ENCODE measurements around the gene DHX57. TPM values are rescaled to one million over a fixed set of nuclear protein-coding genes. Genes with fewer than 3 reads are reported as not detected.

The DHX57 gene
- total RNA-seq, 1 donor from 2014 or later: 18.6 TPM

- Histone ChIP-seq H3K27ac (ENCODE audit: low read depth, low read length) (no peak overlapping the region), H4K20me1 (ENCODE audit: insufficient read depth, low read length) (peaks cover 65% of the 10 kb centered on the region), H2AFZ (ENCODE audit: low read depth, low read length) (no peak overlapping the region), H3K9me3 (ENCODE audit: insufficient read depth, low read depth, low read length) (no peaks in the 10 kb centered on the region), H3K4me2 (ENCODE audit: low read length) (peak overlapping the region; percentile 89), H3K4me3 (ENCODE audit: insufficient read depth, low read depth, low read length) (peak overlapping the region; percentile 99), H3K36me3 (ENCODE audit: insufficient read depth, low read length) (peaks cover 53% of the 10 kb centered on the region), H3K27me3 (ENCODE audit: insufficient read depth, low read length) (no peaks in the 10 kb centered on the region), H3K79me2 (ENCODE audit: insufficient read depth, low read length) (peaks cover 70% of the 10 kb centered on the region), H3K4me1 (ENCODE audit: insufficient read depth, low read length) (peaks cover 16% of the 10 kb centered on the region), H3K9ac (ENCODE audit: low read length) (peak overlapping the region; percentile 98)
- Mint-ChIP-seq H3K4me3 (ENCODE audit: unreplicated experiment) (peak overlapping the region; percentile 100), H3K9me3 (ENCODE audit: unreplicated experiment) (no peaks in the 10 kb centered on the region), H3K4me1 (ENCODE audit: low read depth, unreplicated experiment) (peaks cover 35% of the 10 kb centered on the region), H3K36me3 (ENCODE audit: low read depth, unreplicated experiment) (peaks cover 21% of the 10 kb centered on the region), H3K27me3 (ENCODE audit: low read depth, unreplicated experiment) (no peaks in the 10 kb centered on the region), H3K27ac (ENCODE audit: unreplicated experiment) (peak overlapping the region; percentile 42)
- TF ChIP-seq CTCF (IDR thresholded peaks at IDR 0.05; ENCODE audit: insufficient read depth, low read depth, low read length): no peak
- DNase-seq (ENCODE audit: low read depth): no peak
- FAIRE-seq: no peak
Observed at GRCh38 chr2:38748943-38749804, 126.6 kb downstream of the DHX57 start.

- H3K4me1 ChIP-seq (ENCODE audit: insufficient read depth, low read length): peaks cover 16% of the 10 kb centered on the region
- Mint-ChIP-seq H3K4me3 (ENCODE audit: unreplicated experiment) (peak overlapping the region; percentile 46), H3K27ac (ENCODE audit: unreplicated experiment) (no peak overlapping the region), H3K9me3 (ENCODE audit: unreplicated experiment) (no peaks in the 10 kb centered on the region), H3K27me3 (ENCODE audit: low read depth, unreplicated experiment) (no peaks in the 10 kb centered on the region), H3K36me3 (ENCODE audit: low read depth, unreplicated experiment) (peaks cover 21% of the 10 kb centered on the region), H3K4me1 (ENCODE audit: low read depth, unreplicated experiment) (peaks cover 40% of the 10 kb centered on the region)
- no peak overlapping the region for H2AFZ ChIP-seq (ENCODE audit: low read depth, low read length)
- no peak for TF ChIP-seq CTCF (IDR thresholded peaks at IDR 0.05; ENCODE audit: insufficient read depth, low read depth, low read length)
- TF ChIP-seq EZH2 (IDR thresholded peaks at IDR 0.05; ENCODE audit: insufficient read depth, low read length): no peak
- no peak overlapping the region for H3K4me3 ChIP-seq (ENCODE audit: insufficient read depth, low read depth, low read length)
- peaks cover 60% of the 10 kb centered on the region for H3K36me3 ChIP-seq (ENCODE audit: insufficient read depth, low read length)
- DNase-seq (ENCODE audit: low read depth) (no peak), FAIRE-seq (no peak)
- H3K27me3 ChIP-seq (ENCODE audit: insufficient read depth, low read length): no peaks in the 10 kb centered on the region
- peak overlapping the region; percentile 89 for H3K4me2 ChIP-seq (ENCODE audit: low read length)
- no peaks in the 10 kb centered on the region for H3K9me3 ChIP-seq (ENCODE audit: insufficient read depth, low read depth, low read length)
- H3K9ac ChIP-seq (ENCODE audit: low read length): peak overlapping the region; percentile 7
- no peak overlapping the region for H3K27ac ChIP-seq (ENCODE audit: low read depth, low read length)
- H3K79me2 ChIP-seq (ENCODE audit: insufficient read depth, low read length): peaks cover 77% of the 10 kb centered on the region
- peaks cover 73% of the 10 kb centered on the region for H4K20me1 ChIP-seq (ENCODE audit: insufficient read depth, low read length)
Observed at GRCh38 chr2:38748391-38748790, 127.3 kb downstream of the DHX57 start.

GRCh38 chr2:38747819-38748218 is 127.9 kb downstream of the DHX57 start:
- Histone ChIP-seq H4K20me1 (ENCODE audit: insufficient read depth, low read length) (peaks cover 79% of the 10 kb centered on the region), H3K4me1 (ENCODE audit: insufficient read depth, low read length) (peaks cover 16% of the 10 kb centered on the region), H3K79me2 (ENCODE audit: insufficient read depth, low read length) (peaks cover 83% of the 10 kb centered on the region), H3K9ac (ENCODE audit: low read length) (peak overlapping the region; percentile 7), H3K27ac (ENCODE audit: low read depth, low read length) (no peak overlapping the region), H3K36me3 (ENCODE audit: insufficient read depth, low read length) (peaks cover 60% of the 10 kb centered on the region), H2AFZ (ENCODE audit: low read depth, low read length) (no peak overlapping the region), H3K27me3 (ENCODE audit: insufficient read depth, low read length) (no peaks in the 10 kb centered on the region), H3K4me2 (ENCODE audit: low read length) (peak overlapping the region; percentile 89), H3K9me3 (ENCODE audit: insufficient read depth, low read depth, low read length) (no peaks in the 10 kb centered on the region), H3K4me3 (ENCODE audit: insufficient read depth, low read depth, low read length) (no peak overlapping the region)
- H3K27ac Mint-ChIP-seq (ENCODE audit: unreplicated experiment): no peak overlapping the region
- H3K4me3 Mint-ChIP-seq (ENCODE audit: unreplicated experiment): peak overlapping the region; percentile 46
- DNase-seq (ENCODE audit: low read depth): no peak
- H3K4me1 Mint-ChIP-seq (ENCODE audit: low read depth, unreplicated experiment): peaks cover 40% of the 10 kb centered on the region
- no peaks in the 10 kb centered on the region for H3K27me3 Mint-ChIP-seq (ENCODE audit: low read depth, unreplicated experiment)
- no peak for FAIRE-seq
- no peak for TF ChIP-seq CTCF (IDR thresholded peaks at IDR 0.05; ENCODE audit: insufficient read depth, low read depth, low read length)
- TF ChIP-seq EZH2 (IDR thresholded peaks at IDR 0.05; ENCODE audit: insufficient read depth, low read length): no peak
- peaks cover 21% of the 10 kb centered on the region for H3K36me3 Mint-ChIP-seq (ENCODE audit: low read depth, unreplicated experiment)
- H3K9me3 Mint-ChIP-seq (ENCODE audit: unreplicated experiment): no peaks in the 10 kb centered on the region

Measured in astrocyte (in vitro differentiated cells and primary cell).